Myocyte (in vitro differentiated cells): ENCODE measurements around the gene TEAD2. TPM values are rescaled to one million over a fixed set of nuclear protein-coding genes. Genes with fewer than 3 reads are reported as not detected.
A peak's percentile ranks its signal among the peaks of the same experiment; 100 is the strongest.
"Not testable (repeated sequence)": the region's sequence is repeated elsewhere in the genome, so short reads cannot be mapped to it uniquely, and the experiment has no call there.

Experiments
- DNase-seq: peaks from one replicate; pipeline ENCODE4 v3.0.0-alpha.2; 2012; ENCODE audit warnings: low read depth
- total RNA-seq: library from RNA; depleted of rRNA; stranded (reverse); fragments of >200 nt; gene quantifications from 2 replicates; pipeline ENCODE4 v1.2.3, GENCODE V29; 2014

The TEAD2 gene
- total RNA-seq, 1 donor from 2014 or later, result 43.8 TPM

- DNase-seq, result no peak
Observed at GRCh38 chr19:49387936-49388372, 25.7 kb upstream of the TEAD2 start, which contains the start of gene KASH5. Gene KASH5, plus strand, starts transcription at chr19:49388249. Its CDS starts 2,635 bp downstream, at chr19:49390884.

GRCh38 chr19:49383599-49383998, 21.4 kb upstream of the TEAD2 start:
- DNase-seq, result no peak

- DNase-seq, result no peak
Observed at GRCh38 chr19:49382639-49383038, 20.4 kb upstream of the TEAD2 start.

GRCh38 chr19:49380391-49380790, 18.2 kb upstream of the TEAD2 start:
- no peak for DNase-seq

GRCh38 chr19:49378512-49378911, 16.3 kb upstream of the TEAD2 start:
- no peak for DNase-seq

- DNase-seq, result no peak
Observed at GRCh38 chr19:49374665-49375434, 12.6 kb upstream of the TEAD2 start.

GRCh38 chr19:49373174-49373573, 11.0 kb upstream of the TEAD2 start:
- DNase-seq, result not testable (repeated sequence)

- DNase-seq, result no peak
Observed at GRCh38 chr19:49371184-49371583, 9.0 kb upstream of the TEAD2 start.

- DNase-seq, result no peak
Observed at GRCh38 chr19:49368711-49369358, 6.6 kb upstream of the TEAD2 start.

- no peak for DNase-seq
Observed at GRCh38 chr19:49366110-49366509, 3.9 kb upstream of the TEAD2 start.

GRCh38 chr19:49364083-49364737, 2.0 kb upstream of the TEAD2 start:
- no peak for DNase-seq

- peak; percentile 98 for DNase-seq
Observed at GRCh38 chr19:49363268-49364082, 1.3 kb upstream of the TEAD2 start, which contains the start of gene DKKL1. Gene DKKL1, plus strand, starts transcription at chr19:49363877. Its CDS starts 122 bp downstream, at chr19:49363999.

- no peak for DNase-seq
Observed at GRCh38 chr19:49362929-49363267, 682 bp upstream of the TEAD2 start.

- peak; percentile 89 for DNase-seq
Observed at GRCh38 chr19:49361438-49362047, 673 bp downstream of the TEAD2 start.

- peak; percentile 10 for DNase-seq
Observed at GRCh38 chr19:49359851-49360820, 2.1 kb downstream of the TEAD2 start.

- no peak for DNase-seq
Observed at GRCh38 chr19:49357186-49357585, 5.0 kb downstream of the TEAD2 start.

GRCh38 chr19:49356382-49356781, 5.8 kb downstream of the TEAD2 start:
- no peak for DNase-seq

- no peak for DNase-seq
Observed at GRCh38 chr19:49355909-49356353, 6.3 kb downstream of the TEAD2 start.

- DNase-seq, result no peak
Observed at GRCh38 chr19:49349567-49349966, 12.6 kb downstream of the TEAD2 start.
